D341Med (cell line): ENCODE data around the gene KBTBD3.

Experiments used
- DNase-seq: peaks from one replicate; pipeline ENCODE4 v3.0.0; 2012; ENCODE audit warnings: low spot score

The KBTBD3 gene, protein sequence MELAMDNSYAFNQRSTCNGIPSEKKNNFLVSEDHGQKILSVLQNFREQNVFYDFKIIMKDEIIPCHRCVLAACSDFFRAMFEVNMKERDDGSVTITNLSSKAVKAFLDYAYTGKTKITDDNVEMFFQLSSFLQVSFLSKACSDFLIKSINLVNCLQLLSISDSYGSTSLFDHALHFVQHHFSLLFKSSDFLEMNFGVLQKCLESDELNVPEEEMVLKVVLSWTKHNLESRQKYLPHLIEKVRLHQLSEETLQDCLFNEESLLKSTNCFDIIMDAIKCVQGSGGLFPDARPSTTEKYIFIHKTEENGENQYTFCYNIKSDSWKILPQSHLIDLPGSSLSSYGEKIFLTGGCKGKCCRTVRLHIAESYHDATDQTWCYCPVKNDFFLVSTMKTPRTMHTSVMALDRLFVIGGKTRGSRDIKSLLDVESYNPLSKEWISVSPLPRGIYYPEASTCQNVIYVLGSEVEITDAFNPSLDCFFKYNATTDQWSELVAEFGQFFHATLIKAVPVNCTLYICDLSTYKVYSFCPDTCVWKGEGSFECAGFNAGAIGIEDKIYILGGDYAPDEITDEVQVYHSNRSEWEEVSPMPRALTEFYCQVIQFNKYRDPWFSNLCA

DNA sequence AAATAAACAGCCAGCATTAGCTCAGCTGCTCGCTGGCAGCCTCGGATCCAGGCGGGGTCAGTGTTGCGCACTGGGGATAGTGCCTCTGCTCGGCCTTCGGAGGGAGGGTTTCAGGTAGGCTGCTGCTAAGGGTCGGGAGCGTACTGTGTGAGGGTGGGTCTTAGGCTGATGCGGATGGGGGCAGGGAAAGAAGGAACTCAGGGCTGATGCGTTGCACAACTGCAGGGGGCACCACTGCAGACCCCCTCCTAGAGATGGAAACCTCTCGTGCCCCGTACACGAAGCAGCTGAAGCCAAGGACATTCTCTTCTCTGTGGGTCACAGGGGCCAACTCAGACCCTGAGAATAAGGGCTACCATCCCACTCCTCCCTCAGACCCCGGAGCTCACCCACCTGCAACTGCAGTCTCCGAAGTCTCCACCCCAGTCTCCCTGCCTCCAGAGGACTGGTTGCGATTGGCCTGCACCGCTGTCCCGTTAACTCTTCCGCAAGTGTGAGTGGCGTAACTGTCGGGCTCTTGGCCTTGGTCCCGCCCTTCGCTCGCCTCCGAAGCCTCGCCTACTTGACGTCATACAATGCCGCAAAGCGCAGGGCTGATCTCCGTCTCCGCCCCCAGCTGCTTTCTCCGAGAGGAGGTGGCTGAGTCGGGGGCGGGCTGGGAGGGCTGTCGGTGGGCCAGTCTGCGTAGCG, at the start of gene KBTBD3:
KBTBD3 (minus strand) TSS at position 429 of the 690 bp plus-strand sequence. CDS start 18,250 bp downstream, outside the sequence.
- peak; percentile 92 for DNase-seq

GRCh38 chr11:106121570-106122320, 44.6 kb upstream of the KBTBD3 start:
- DNase-seq, result no peak

DNA sequence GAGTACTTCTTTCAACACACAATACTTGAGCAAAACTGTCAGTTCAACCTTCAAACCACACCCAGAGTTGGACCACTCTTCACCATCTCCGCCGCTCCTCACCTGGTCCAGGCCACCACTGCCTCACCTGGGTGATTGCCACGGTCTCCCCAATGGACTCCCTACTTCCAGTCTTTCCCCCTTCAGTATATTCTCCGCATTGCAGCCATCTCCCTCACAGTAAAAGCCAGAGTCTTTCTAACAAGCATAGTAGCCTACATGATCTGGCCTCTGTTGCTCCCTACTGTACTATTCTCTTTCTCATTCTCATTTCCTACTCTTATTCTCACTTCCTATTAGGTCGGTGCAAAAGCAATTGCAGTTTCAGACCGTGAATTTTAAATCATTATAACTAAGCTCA, 28.8 kb upstream of the KBTBD3 start:
- DNase-seq, result no peak

- DNase-seq, result no peak
Measured at GRCh38 chr11:106101819-106102218, 24.7 kb upstream of the KBTBD3 start.

GRCh38 chr11:106101370-106101769, 24.2 kb upstream of the KBTBD3 start:
- no peak for DNase-seq

DNA sequence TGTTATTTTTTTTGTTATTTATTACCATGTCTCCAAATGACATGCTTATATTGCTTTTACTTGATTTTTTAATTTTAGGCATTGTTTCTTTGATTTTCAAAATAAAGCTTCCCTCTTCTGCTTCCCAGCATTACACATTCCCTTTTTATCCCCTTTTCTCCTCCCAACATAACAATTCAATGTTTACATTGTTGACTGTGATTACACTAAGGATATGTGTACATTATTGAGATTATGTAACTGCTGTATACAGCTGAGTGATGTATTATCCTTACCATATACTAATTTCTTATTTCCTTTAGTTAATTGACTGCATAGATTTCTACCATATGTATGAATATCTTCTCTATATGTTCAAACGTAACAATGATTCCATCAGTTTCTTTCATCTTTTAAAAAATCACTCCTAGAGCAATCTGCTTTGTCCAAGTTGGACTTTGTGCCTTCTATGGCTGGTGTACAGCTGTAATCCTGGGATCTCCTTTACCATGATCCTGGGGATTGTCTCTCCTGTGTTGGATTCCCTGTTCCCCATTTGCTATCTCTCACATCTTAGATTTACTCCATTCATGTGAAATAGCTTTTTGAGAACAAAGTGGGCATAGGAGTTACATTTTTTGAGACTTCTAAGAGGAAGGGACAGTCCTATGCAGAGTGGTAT, 21.9 kb upstream of the KBTBD3 start:
- no peak for DNase-seq

GRCh38 chr11:106092446-106092845, 15.3 kb upstream of the KBTBD3 start:
- no peak for DNase-seq

GRCh38 chr11:106091480-106092123, 14.5 kb upstream of the KBTBD3 start:
- DNase-seq, result no peak

- no peak for DNase-seq
Measured at GRCh38 chr11:106088896-106089295, 11.7 kb upstream of the KBTBD3 start.

- peak; percentile 35 for DNase-seq
Measured at GRCh38 chr11:106087815-106088435, 10.8 kb upstream of the KBTBD3 start.

GRCh38 chr11:106086850-106087249, 9.7 kb upstream of the KBTBD3 start:
- DNase-seq, result no peak

GRCh38 chr11:106086135-106086534, 9.0 kb upstream of the KBTBD3 start:
- no peak for DNase-seq

- no peak for DNase-seq
Measured at GRCh38 chr11:106082096-106082495, 4.9 kb upstream of the KBTBD3 start.

- peak; percentile 52 for DNase-seq
Measured at GRCh38 chr11:106077609-106078455, 685 bp upstream of the KBTBD3 start, which contains the start of gene AASDHPPT. TSS of gene AASDHPPT (plus strand) at chr11:106077662. CDS start at chr11:106077711, 49 bp downstream.

DNA sequence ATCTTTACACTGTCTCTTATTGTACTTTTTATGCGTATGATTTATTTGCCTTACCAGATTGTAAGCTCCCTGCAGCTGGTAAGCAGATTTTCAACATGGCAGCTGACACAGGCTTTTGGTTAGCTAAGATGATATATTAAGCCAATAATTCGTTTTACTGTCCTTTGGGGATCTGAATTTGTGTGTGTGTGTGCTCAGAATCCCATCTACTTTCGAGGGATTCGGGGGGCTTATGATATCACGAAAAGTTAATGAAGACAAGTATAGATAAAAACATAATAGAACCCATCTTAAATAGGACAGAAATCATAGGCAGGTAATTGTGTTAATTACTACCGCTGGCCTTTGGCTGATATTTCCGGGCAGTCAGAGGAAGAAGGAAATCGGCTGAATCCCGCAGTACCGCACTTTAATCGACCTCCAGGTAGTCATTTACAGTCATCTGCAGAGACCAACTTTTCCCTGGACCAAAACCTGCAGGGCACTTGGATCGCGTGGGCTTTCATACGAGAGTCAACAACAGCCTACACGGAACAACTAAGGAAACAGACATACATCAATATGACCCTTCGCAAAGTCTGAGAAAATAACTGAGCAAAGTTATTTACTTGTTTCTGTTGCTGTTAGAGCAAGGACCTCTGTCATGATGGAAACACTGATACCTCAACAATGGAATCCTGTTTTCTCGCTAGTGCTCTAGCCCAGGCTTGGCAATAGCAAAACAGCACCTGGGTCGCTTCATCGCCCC, 802 bp downstream of the KBTBD3 start:
- DNase-seq, result peak; percentile 8

- DNase-seq, result no peak
Measured at GRCh38 chr11:106072804-106073203, 4.3 kb downstream of the KBTBD3 start.

DNA sequence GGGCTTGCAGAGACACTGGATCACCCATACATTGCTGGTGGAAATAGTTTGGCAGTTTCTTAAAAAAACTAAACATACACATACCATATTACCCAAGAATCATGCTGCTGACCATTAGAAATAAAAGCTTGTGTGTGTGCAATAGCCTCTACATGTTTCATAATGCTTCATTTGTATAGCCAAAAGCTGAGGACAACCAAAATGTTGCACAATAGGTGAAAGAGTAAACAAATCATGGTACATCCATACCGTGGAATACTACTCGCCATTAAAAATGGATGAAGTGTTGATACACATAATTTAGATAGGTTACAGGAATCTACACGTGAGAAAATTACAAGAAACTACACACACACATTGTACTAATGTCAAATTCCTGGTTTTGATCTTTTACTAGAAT, 6.5 kb downstream of the KBTBD3 start:
- no peak for DNase-seq

DNA sequence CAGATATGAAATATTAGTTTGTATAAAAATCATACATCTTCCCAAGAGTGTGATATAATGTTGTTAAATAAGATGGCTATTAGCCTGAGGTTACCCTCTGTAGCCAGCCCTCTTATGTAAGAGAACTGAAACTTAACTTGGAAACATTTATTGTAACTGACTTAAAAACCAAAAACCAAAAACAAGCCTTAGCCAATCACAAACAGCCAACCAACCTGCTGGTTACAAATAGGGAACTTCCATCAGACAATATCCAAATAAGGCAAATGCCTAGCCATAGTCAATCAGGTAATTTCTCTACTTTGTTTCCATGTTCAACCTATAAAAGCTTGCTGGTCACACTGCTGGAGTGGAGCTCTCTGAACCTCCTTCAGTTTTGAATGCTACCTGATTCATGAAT, 14.1 kb downstream of the KBTBD3 start:
- DNase-seq, result no peak
